HG02852 (cell line): ENCODE results near the gene UNC5B.
"Not testable (repeated sequence)": the region's sequence is repeated elsewhere in the genome, so short reads cannot be mapped to it uniquely, and the experiment has no call there.

ENCODE experiments used
- ATAC-seq: cut with Tn5 transposase; IDR thresholded peaks from one replicate; pipeline ENCODE4 v1.9.1; 2021; ENCODE audit warnings: mild to moderate bottlenecking, moderate library complexity; ENCODE audit not compliant: unreplicated experiment

The UNC5B gene

DNA sequence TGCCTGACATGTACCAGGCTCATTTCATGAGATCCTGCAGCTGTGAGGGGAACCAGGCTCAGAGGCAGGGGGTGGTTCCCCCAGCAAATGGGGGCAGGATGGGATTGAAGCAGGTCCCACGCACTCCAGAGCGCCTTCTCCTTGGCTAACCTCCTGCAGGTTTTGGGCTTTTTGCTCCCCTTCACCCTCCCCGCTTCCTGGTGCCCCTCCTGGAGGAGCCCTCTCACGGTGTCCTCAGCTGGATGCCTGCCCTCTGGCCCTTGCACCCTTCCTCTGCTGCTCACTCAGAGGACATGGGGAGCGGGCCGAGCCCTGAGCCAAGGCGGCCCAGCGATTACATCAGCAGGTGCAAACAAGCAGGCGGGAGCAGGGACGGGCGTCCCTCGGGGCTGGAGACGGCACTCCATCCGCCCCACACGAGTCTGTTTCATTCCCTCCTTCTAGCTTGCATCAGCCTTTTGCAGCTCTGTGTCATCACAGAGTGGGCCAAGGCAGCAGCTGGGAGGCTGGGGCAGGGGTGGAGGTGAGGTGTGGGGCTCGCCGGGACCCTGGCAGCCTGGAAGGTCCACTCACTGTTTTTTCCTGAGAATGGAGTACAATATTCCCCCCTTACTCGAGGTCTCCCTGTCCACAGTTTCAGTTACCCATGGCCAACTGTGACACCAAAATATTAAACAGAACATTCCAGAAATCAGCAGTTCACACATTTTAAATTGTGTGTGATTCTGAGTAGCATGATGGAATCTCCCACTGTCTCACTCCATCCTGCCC is 54.0 kb downstream of the UNC5B start:
- no peak for ATAC-seq

DNA sequence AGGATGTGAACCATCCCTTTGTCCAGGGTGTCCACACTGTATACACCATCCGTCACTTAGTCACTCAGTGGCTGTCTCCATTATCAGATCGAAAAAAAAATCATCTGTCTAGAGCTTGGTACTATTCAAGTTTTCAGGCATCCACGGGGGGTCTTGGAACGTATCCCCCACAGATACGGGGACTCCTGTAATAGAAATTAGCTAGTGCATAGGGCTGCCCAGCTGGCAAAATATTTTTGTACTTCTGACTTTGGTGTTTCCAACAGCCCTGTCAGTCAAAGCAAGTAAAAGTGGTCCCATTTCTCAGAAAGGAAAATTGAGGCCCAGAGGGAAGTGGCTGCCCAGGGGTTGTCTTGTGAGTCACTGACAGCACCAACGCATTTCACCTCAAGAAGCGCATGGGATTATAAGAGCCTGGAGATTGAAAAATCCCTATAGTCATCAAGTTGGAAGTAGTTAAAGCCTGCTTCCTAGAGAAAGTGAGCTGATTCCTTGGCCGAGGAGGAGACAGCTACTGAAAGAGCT is 54.6 kb downstream of the UNC5B start:
- ATAC-seq, result no peak

DNA sequence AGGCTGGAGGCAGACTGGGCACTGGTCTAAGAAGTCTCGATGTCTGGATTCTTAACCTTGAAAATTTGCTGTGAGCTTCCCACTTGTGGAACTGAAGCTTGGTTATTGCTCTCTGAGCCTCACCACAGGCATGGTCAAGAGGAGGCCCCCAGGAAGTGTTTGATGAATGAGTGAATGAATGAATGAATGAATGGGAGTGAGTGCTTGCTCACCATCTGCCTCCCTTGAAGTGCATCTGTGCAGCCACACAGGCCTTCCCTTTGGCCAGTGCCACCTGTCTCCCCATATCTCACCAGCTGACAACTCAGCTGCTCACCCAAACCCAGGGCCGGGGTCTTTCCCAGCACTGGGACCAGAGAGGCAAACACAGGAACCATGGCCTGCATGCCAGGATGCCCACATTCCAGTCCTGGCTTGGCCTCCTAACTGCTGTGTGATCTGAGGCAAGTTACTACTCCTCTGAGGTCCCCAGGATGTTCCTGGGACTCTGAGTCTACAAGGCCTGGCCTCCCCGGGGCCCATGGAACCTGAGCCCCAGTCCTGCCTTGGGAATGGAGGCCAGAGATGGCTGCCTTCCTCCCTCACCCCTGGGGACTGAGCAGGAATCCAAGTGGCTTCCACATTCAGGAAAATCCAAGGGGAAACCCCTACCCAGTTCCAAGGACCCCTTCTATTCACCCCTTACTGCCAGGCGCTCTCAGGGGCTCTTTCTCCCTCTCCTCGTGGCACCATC is 55.3 kb downstream of the UNC5B start:
- ATAC-seq, result no peak

DNA sequence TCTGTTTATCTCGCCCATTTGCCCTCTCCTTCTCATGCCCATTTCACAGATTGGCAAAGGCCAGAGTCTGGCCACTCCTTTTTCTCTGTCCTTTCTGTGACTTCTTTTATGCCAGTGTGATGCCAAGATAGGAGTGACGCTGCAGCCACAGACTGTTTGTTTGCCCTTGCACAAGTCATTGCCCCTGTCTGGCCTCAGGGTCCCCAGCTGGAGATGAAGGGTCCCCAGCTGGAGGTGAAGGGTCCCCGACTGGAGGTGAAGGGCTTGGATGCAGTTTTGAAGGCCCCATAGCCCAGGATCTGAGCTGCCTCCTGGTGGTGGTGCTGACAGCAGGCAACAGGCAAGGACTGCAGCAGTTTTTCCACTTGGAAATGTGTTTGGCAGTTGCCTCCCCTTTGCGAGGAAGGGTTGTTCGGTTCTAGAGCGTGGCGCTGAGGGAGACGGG is 55.9 kb downstream of the UNC5B start:
- ATAC-seq, result no peak

DNA sequence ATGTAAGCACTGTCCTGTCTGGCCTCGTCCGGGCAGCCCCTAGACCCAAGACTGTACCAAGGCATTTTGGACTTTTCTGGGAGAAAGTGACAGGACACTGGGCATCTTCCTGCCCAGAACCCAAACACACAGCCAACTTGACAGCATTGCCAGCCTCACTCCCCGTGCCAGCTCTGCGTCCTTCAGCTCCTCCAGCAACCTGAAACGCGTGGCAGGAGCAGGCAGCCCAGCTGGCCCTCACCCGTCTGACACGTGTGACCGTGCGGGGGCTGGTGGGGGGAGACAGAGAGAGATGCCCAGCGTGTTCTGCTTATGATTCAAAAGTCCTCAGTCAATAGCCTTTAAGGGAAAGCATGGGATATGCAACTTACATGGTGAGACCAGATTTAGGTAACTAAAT is 56.4 kb downstream of the UNC5B start:
- ATAC-seq, result no peak

DNA sequence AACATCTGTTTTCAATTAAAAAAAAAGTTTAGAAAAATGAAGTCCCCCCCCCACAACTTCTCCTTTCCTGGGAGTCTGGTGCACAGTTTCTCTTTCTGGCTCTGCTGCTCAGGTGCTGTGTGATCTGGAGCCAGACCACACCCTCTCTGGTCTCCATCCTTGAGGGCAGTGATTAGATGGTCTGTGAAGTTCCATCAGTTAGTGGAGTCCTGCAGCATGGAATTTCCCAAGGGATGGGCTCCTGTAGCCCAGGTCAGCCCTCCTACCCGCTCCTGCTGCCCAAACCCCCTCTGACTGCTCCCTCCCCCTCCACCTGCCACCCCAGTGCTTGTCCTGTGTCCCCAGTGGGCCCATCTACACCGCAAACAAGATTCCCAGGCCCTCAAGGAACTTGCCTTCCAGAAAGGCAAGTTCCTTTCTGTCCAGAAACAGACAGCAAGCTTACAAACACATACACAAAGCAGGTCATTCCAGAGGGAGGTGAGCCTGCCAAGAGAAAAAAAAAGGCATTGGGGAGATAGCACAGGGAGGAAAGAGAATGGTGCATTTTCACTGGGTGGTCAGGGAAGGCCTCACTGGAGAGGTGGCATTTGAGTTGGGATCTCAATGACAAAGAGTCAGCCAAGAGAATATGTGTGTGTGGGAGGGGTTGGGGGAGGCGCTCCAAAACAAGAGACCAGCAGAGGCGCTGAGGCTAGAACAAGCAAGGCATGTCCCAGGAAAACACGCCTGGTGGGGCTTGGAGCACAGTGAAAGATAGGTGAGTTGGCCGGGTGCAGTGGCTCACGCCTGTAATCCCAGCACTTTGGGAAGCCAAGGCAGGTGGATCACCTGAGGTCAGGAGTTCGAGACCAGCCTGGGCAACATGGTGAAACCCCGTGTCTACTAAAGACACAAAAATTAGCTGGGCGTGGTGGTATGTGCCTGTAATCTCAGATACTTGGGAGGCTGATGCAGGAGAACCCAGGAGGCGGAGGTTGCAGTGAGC is 57.2 kb downstream of the UNC5B start:
- no peak for ATAC-seq

DNA sequence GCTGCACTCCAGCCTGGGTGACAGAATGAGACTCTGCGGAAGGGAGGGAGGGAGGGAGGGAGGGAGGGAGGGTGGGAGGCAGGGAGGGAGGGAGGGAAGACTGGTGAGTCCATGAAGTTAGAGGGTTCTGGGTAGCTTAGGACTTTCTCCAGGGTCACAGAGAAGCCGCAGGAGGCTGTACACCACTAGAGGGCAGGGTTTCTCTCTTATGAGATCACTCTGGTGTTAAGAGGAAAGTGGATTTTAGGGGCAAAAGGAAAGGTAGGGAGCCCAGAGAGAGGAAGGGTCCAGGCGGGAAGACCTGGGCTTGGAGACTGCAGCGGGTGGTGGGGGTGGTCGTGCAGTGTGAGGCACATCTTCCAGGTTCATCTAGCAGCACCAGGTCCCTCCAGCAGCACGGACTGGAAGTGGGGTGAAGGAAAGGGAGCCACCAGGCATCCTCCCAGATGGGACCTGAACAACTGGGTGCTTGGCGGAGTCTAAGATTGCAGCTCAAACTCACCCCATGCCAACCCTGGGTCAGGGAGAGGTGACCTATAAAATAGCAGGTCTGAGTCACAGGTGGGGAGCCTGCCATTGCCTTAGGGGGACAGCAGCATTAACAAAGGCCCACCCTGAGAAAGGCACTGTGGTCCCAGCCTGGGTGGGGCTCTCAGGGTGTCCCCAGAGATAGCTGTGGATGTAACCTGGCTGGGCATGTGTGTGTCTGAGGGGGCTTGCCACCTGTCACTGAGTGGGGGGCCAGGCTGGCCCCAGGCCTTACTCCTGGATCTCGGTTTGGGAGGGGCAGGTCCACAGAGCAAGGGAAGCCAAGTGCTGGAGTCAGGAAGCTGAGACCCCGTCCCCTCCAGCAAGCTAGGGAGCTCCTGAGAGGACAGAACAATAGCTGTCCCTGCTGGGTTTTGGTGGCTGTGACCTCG is 58.2 kb downstream of the UNC5B start:
- ATAC-seq, result no peak

DNA sequence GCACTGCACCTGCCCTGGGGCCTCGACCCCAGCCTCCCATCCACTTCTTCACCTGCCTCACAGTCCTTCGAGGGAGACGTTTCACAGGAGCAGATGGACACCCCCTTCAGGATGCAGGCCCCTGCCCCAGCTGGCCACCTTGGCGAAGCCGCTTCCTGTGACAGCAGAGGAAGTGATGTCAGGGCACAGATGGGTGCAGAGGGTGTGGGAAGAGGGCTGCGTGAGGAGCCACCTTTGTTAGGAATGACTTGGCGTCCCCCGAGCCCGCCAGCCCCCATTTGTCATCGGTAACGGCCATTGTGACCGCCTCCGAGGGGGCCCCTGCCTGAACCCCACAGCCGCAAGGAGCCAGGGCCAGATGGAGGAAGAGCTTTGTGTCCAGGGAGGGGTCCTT is 59.3 kb downstream of the UNC5B start:
- ATAC-seq, result no peak

DNA sequence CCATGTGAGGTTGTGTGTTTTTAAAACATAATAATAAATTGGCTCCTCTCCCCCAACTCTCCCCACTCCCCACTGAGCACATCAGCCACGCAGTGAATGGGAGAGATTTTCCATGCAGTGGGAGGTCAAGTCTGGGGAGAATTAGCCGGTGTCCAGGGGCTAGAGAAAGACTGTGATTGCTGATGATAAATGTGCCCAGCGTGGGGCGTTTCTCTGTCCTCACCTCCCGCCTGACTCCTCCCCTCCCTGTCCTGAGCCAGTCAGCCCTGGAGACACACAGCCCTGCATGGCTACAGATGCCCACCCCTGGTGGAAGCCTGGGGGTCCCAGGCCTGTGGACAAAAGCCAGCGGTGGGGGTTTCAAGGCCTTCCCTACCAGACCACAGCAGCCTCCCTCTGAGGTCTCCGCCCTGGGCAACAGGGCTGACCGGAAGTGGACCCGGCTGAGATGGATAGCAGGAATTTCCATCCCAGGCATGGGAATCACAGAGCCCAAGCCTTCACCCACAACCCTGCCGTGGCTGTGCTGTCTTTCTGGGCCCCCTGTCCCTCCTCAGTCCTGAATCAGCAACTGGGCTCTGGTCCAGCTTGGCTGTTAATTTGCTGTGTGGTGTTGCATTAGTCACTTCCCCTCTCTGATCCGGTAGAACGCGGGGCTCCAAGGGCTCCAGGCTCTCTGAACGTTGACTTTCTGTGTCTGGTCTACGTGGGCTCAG is 59.8 kb downstream of the UNC5B start:
- ATAC-seq, result no peak

DNA sequence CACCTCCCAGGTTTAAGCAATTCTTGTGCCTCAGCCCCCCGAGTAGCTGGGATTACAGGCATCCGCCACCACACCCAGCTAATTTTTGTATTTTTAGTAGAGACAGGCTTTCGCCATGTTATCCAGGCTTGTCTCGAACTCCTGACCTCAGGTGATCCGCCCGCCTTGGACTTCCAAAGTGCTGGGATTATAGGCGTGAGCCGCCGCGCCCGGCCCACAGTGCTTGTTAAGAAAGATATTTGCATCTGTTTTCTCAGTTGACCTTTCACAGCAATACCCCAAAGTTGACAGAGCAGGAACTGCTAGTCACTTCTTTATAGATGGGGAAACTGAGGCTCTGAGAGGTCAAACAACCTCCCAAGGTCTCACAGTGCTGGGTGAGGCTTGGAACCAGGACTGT is 60.6 kb downstream of the UNC5B start:
- ATAC-seq, result not testable (repeated sequence)

DNA sequence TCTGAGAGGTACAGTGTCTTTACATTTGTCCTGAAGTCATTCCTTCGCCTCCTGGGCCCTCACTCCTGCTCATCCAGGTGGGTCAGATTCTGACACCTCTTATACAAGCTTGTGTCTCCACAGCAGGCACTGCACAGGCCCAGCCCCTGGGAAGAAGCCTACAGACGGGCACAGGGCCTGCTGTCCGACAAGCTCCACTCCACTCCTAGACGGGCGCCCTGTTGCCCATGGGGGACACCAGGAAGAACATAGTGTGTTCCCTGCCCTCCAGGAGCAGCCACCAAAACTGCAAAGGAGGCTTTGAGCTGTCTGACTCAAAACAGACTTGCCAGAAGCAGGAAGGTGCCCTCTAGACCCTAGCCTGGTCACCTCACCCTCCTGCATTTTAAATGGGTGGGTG is 61.1 kb downstream of the UNC5B start:
- no peak for ATAC-seq

DNA sequence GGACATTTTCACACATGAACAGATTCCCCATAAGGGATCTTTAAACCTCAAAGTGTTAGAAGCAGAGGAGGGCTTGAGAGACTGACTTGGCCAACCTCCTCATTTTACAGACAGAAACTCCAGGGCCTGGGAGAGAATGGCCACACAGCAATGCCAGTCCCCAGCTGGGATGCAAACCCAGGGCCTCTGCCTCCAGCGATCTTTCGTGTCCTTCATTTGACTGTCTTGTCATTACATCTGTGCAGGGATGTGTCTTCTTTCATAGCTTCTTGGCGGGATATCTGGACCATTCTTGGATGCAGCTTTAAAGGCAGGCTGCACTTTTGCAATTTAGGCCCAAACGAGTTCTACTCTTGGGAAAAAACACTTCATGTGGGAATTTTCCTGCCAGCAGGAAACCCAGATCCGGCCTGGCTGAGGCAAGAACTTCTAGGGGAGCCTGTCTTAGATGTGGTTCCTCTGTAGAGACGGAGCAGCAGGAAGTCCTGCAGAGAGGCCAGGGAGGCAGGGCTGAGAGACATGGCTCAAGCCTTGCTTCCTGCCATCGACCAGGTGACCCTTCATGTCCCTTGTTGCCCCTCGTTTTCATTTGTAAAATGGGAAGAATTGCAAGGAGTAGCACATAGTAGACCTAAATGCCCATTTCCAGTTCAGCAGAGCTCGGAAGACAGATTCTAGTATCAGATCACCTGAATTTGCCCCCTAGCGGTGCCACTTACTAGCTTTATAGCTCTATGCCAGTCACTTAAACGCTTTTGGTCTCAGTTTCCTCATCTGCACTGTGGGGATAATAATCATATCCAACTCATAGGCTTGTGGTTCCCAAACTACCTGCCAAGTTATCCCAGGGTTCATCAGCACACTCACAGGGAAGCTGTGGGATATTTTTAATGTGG is 62.8 kb downstream of the UNC5B start:
- ATAC-seq, result no peak

DNA sequence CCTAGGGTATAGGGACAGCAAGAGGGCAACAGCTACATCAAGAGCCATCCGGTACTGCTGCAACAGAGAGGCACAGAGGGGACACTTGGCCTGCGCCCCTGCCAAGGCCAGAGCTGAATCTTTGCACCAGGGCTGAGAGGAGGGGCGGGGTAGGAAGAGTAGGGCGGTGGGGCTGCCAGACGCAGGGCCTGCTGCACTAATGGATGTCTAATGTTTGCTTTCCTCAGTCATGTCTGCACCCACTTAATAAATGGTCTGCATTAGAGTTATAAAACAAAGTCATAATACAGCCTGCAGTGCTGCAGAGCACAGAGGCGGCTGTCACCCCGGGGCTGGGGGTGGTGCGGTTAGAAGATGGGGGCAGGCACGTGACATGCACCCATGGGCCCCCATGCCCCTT is 64.5 kb downstream of the UNC5B start:
- no peak for ATAC-seq

DNA sequence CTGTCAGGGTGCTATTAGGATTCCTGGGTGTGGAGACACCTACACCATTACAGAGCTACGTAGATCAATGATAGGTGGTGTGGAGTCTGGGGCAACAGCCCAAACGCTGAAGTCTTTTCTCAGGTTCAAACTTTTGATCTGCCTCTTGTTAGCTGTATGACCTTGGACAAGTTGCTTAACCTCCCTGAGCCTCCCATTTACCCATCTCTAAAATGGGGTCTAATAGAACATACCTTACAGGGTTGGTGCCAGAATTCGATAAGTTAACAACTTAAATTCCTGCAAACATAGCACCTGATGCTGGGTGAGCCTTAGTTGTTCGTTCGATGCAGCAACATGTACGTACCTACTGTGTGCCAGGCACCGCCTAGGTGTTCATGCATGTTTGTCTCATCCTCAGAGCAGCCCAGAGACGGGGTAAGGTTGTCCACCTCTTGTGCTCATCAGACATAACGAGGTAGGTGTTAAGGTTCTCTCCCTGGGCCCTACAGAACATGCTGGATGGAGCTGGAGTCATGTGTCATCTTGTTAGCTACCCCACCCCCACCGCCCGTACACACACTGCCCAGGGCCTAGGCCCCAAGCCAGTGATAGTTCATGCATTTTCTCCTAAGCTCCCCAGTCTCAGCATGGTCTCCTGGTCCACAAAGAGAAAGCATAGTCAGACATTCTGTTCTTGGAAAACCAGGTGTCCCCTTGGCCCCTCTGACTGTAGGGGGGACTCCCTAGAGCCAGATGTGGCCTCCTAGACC is 65.7 kb downstream of the UNC5B start:
- no peak for ATAC-seq

DNA sequence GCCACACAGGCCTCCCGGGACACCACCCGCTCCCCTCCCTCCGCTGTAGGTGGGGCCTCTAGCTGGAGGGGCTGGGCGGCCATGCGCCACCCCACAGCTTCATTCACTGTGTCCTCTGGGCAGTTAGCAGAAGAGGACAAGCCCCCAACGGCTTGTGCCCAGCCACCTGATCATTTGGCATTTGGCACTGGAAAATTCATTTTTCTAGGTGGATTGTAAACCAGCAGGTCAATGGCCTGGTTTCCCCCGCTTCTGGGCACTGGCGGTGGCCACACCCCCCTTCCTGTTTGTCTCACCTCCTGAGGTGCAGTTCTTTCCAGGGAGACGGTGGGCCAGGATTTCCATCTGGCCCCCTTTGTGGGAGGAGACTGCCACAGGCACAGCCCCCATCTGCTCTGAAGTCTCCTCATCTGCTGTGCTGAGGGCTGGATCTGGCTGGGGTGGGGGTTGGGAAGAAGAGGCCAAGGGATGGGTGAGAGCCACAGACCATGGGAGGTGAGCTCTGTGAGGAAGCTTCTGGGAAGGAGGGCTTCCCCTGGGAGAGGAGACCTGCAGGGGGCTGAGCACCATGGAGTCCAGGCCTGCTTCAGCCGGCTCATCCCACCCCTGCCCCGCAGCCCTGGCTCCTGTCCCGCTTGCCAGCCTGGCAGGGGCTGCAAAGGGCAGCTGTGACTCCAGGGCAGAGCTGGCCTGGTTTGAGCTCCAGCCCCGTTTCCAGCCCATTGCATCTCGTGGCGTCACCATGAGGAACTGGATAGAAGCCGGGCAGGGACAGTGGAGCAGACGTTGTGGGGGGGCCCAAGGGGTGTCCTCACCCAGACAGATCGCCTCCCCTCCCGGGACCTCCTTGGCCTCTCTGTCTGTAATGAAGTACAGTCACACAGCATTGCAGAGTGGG is 66.6 kb downstream of the UNC5B start:
- ATAC-seq, result no peak

DNA sequence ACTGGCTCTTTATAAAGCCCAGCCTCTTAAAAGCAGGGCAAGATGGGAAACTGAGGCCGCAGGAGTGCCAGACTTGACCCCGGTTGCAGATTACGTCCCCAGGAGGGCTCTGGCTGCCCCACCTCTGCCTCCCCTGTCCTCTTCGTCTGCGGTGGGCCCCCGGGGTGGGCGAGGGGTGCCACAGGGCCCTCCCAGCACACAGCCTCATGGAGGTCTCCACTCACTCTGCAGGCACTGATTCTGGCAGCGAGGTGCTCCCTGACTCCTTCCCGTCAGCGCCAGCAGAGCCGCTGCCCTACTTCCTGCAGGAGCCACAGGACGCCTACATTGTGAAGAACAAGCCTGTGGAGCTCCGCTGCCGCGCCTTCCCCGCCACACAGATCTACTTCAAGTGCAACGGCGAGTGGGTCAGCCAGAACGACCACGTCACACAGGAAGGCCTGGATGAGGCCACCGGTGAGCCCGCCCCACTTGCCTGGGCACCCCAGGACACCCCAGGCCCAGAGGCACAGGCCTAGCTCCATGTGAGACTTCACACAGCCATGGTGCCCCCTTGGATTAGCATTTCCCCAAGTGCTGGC is 67.3 kb downstream of the UNC5B start:
- ATAC-seq, result no peak
